ENCODE data around the gene TEKT5.

GRCh38 chr16:10737068-10737625 lies 42.4 kb upstream of the TEKT5 start:
- TF ChIP-seq CTCF (IDR thresholded peaks at IDR 0.05) = peak in 6 of 7 experiments; percentile 90 to 97 (median 93)
- TF ChIP-seq POLR2A (IDR thresholded peaks at IDR 0.05) = no peak
- no peak for TF ChIP-seq EP300 (IDR thresholded peaks at IDR 0.05)

All from stomach (tissue), 4 donors.